H1 (cell line): ENCODE results near the gene GRK5. TPM values are rescaled to one million over a fixed set of nuclear protein-coding genes. Genes with fewer than 3 reads are reported as not detected.

Experiments used
- BRCA1 ChIP-seq: IDR thresholded peaks from 2 replicates; pipeline ENCODE4 v1.6.1; 2012; ENCODE audit warnings: low read depth, low read length, improper control_type of control experiment
- EP300 ChIP-seq, 2 experiments: IDR thresholded peaks; 1 replicate in 1 of 2; 2 replicates in 1 of 2; pipeline ENCODE4 v1.6.1; 2011 to 2012; ENCODE audit warnings: low read depth in 2 of 2, low read length in 2 of 2, mild to moderate bottlenecking in 2 of 2, borderline replicate concordance in 1 of 2, inconsistent platforms in 1 of 2, moderate library complexity in 1 of 2
- TAF1 ChIP-seq: IDR thresholded peaks from 2 replicates; pipeline ENCODE4 v1.6.1; 2011; ENCODE audit warnings: mild to moderate bottlenecking, low read depth, low read length
- ZNF274 ChIP-seq: IDR thresholded peaks from 2 replicates; pipeline ENCODE4 v1.7.0; 2012; ENCODE audit warnings: low read length, borderline replicate concordance; ENCODE audit errors: extremely low read depth
- polyA plus RNA-seq, 7 experiments: library from polyadenylated mRNA; depleted of rRNA in 3 of 7; stranded (reverse) in 5 of 7; unstranded in 2 of 7; fragments of >200 nt in 5 of 7; fragments of 200-250 nt in 2 of 7; gene quantifications; 1 replicate in 5 of 7; 2 replicates in 1 of 7; 4 replicates in 1 of 7; pipeline versions ENCODE4 v1.2.1 to v1.2.3, GENCODE V29; 2011 to 2013; ENCODE audit warnings: missing spikeins in 2 of 7, mixed read lengths in 2 of 7
- total RNA-seq: library from RNA; stranded (reverse); fragmentation: NEBNext Ultra II Directional; extraction: Animal tissue kit (Norgen Biotek cat#: 25700); gene quantifications from 2 replicates; pipeline ENCODE4 v1.2.1, GENCODE V29; 2021

GRK5 gene
- total and polyA plus RNA-seq, 2 of the 8 experiments (the other 6 are each of a cell fraction or from before 2014, with no cell fraction given), result 0.54 to 2.5 TPM

- no peak for TF ChIP-seq EP300 (IDR thresholded peaks at IDR 0.05; ENCODE audit: borderline replicate concordance in 1 of 2, low read depth in 2 of 2, low read length in 2 of 2)
- TF ChIP-seq ZNF274, result no peak
- TF ChIP-seq BRCA1, result no peak
- no peak for TF ChIP-seq TAF1
- TF ChIP-seq, all 59 proteins: peak for 0
Observed at GRCh38 chr10:119444866-119445265, 237.5 kb downstream of the GRK5 start (continued).
